HepG2 (cell line): ENCODE measurements around the gene NAB2. TPM values are rescaled to one million over a fixed set of nuclear protein-coding genes. Genes with fewer than 3 reads are reported as not detected.

Experiments
- BORCS8-MEF2B ChIP-seq: sonication (generic); formaldehyde crosslinking; IDR thresholded peaks from 2 replicates; pipeline ENCODE4 v1.8.0; 2022; ENCODE audit warnings: mild to moderate bottlenecking, missing genetic modification reagents
- CENPX ChIP-seq: sonication (generic); formaldehyde crosslinking; IDR thresholded peaks from 2 replicates; pipeline ENCODE4 v1.9.0; 2021; ENCODE audit warnings: mild to moderate bottlenecking, missing genetic modification reagents, moderate library complexity
- CREB1 ChIP-seq, 2 experiments: fragments of 450-650 bp in 1 of 2; IDR thresholded peaks; 2 replicates each; pipeline ENCODE4 v1.6.1; 2016 to 2017; ENCODE audit warnings: control low read depth in 1 of 2, mild to moderate bottlenecking in 1 of 2, missing compliant biosample characterization in 1 of 2, missing genetic modification characterization in 1 of 2
- FOSL2 ChIP-seq: sonication (generic); formaldehyde crosslinking; IDR thresholded peaks from 2 replicates; pipeline ENCODE4 v1.4.0; 2020; ENCODE audit warnings: missing genetic modification reagents
- FOXC1 ChIP-seq: sonication (generic); formaldehyde crosslinking; IDR thresholded peaks from 2 replicates; pipeline ENCODE4 v1.8.0; 2022; ENCODE audit warnings: mild to moderate bottlenecking, missing genetic modification reagents, borderline replicate concordance
- MAFF ChIP-seq: IDR thresholded peaks from 2 replicates; pipeline ENCODE4 v1.6.1; 2011; ENCODE audit warnings: low read depth, low read length, improper control_type of control experiment
- MTA1 ChIP-seq: sonication (generic); formaldehyde crosslinking; IDR thresholded peaks from 2 replicates; pipeline ENCODE4 v1.4.0; 2020; ENCODE audit warnings: missing genetic modification reagents, mild to moderate bottlenecking, borderline replicate concordance
- MXD4 ChIP-seq: IDR thresholded peaks from 2 replicates; pipeline ENCODE4 v1.6.1; 2016; ENCODE audit warnings: mild to moderate bottlenecking, missing biosample characterization, missing genetic modification reagents
- NFRKB ChIP-seq: fragments of 450-650 bp; IDR thresholded peaks from 2 replicates; pipeline ENCODE4 v1.6.1; 2017
- POLR2A ChIP-seq, 2 experiments: IDR thresholded peaks; 2 replicates each; pipeline ENCODE4 v1.6.1; 2011; ENCODE audit warnings: low read depth in 2 of 2, low read length in 2 of 2, mild to moderate bottlenecking in 1 of 2, moderate library complexity in 1 of 2; ENCODE audit not compliant: insufficient read depth in 1 of 2
- POLR2AphosphoS5 ChIP-seq: IDR thresholded peaks from 2 replicates; pipeline ENCODE4 v1.6.1; 2012; ENCODE audit warnings: low read depth, low read length
- RBM22 ChIP-seq: fragments of 200-400 bp; formaldehyde crosslinking; optimal IDR thresholded peaks from 2 replicates; pipeline ENCODE3; 2017; ENCODE audit warnings: mild to moderate bottlenecking, low read length, moderate library complexity
- SAP130 ChIP-seq: IDR thresholded peaks from 2 replicates; pipeline ENCODE4 v1.6.1; 2016; ENCODE audit warnings: low read depth
- SIX4 ChIP-seq: sonication (generic); formaldehyde crosslinking; IDR thresholded peaks from 2 replicates; pipeline ENCODE4 v1.4.0; 2020; ENCODE audit warnings: missing genetic modification reagents
- SRY ChIP-seq: sonication (generic); formaldehyde crosslinking; IDR thresholded peaks from 2 replicates; pipeline ENCODE4 v1.8.0; 2022; ENCODE audit warnings: mild to moderate bottlenecking, missing genetic modification reagents
- TEAD2 ChIP-seq: sonication (generic); formaldehyde crosslinking; IDR thresholded peaks from 2 replicates; pipeline ENCODE4 v1.9.0; 2021; ENCODE audit warnings: missing genetic modification reagents
- ZBTB20 ChIP-seq: sonication (generic); formaldehyde crosslinking; IDR thresholded peaks from 2 replicates; pipeline ENCODE4 v1.8.1; 2023; ENCODE audit warnings: missing genetic modification reagents, low read depth, mild to moderate bottlenecking, borderline replicate concordance
- ZNF143 ChIP-seq: sonication (generic); formaldehyde crosslinking; IDR thresholded peaks from 2 replicates; pipeline ENCODE4 v1.4.0; 2020; ENCODE audit warnings: missing genetic modification reagents
- ZNF343 ChIP-seq: sonication (generic); formaldehyde crosslinking; IDR thresholded peaks from 2 replicates; pipeline ENCODE4 v1.4.0; 2020; ENCODE audit warnings: mild to moderate bottlenecking, missing genetic modification reagents
- ZNF619 ChIP-seq: sonication (generic); formaldehyde crosslinking; IDR thresholded peaks from 2 replicates; pipeline ENCODE4 v1.4.0; 2020; ENCODE audit warnings: mild to moderate bottlenecking, missing genetic modification reagents
- ZNF749 ChIP-seq: sonication (generic); formaldehyde crosslinking; IDR thresholded peaks from 2 replicates; pipeline ENCODE4 v1.8.0; 2022; ENCODE audit warnings: mild to moderate bottlenecking, missing genetic modification reagents, moderate library complexity, borderline replicate concordance
- ZNF777 ChIP-seq: sonication (generic); formaldehyde crosslinking; IDR thresholded peaks from 2 replicates; pipeline ENCODE4 v1.4.0; 2020; ENCODE audit warnings: missing genetic modification reagents
- polyA plus RNA-seq, 8 experiments: library from polyadenylated mRNA; depleted of rRNA in 3 of 8; stranded (reverse) in 7 of 8; unstranded in 1 of 8; fragments of >200 nt; fragmentation: Illumina TruSeq in 4 of 8; extraction: Trizol in 4 of 8; gene quantifications; 2 replicates each; pipeline versions ENCODE4 v1.2.1 to v1.2.3, GENCODE V29; 2011 to 2016; ENCODE audit warnings: low read depth in 4 of 8, missing spikeins in 1 of 8, mixed read lengths in 1 of 8; ENCODE audit not compliant: insufficient read depth in 1 of 8
- total RNA-seq, 5 experiments: library from RNA; depleted of rRNA; stranded (reverse); fragments of >200 nt; fragmentation: Illumina TruSeq; extraction: Trizol; gene quantifications; 2 replicates each; pipeline ENCODE4 v1.2.3, GENCODE V29; 2016; ENCODE audit warnings: low read depth in 1 of 5
- TF ChIP-seq, protein P1 (sequence below): sonication (generic); formaldehyde crosslinking; IDR thresholded peaks from 2 replicates; pipeline ENCODE4 v1.5.0; 2020; ENCODE audit warnings: missing genetic modification reagents, mild to moderate bottlenecking, borderline replicate concordance
- TF ChIP-seq, protein P2 (sequence below): sonication (generic); formaldehyde crosslinking; IDR thresholded peaks from 2 replicates; pipeline ENCODE4 v1.4.0; 2020; ENCODE audit warnings: mild to moderate bottlenecking, missing genetic modification reagents
- TF ChIP-seq, protein P3 (sequence below): sonication (generic); formaldehyde crosslinking; IDR thresholded peaks from 2 replicates; pipeline ENCODE4 v1.5.0; 2020; ENCODE audit warnings: mild to moderate bottlenecking, missing genetic modification reagents, borderline replicate concordance

NAB2 gene
- total and polyA plus RNA-seq, 2 of the 13 experiments (the other 11 are each of a cell fraction or from before 2014, with no cell fraction given) = 11.7 to 12.9 TPM

DNA sequence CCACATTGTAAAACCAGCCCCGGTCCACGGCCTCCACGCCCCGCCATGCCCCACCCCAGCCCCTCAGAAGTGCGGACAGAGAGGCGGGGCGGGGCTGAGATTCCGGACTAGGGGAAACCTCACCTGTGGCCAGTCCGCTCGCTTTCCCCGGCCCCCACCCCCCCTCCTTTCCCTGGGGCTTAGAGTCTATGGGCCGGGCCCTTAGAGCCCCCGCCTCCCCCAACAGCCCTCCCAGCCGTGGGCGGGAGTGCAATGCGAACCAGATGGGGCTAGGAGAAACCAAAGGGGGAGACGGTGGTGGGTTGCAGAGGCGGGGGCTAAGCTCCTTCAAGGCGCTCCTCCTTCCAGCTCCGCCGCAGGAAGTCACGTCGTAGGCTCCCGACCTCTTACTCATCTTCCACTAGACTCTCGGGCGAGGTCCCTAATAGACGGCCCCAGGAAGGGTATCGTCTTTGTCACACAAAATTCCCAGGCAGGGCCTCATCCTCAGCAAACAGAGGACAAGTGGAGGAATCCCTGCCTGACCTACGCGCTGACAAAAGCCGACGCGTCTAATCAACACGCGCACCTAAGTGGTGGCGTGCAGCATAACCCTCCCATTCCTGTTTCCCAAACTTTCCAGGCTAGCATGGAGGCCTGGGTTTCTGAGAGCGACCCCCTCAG lies 1.1 kb upstream of the NAB2 start (continued):
- TF ChIP-seq FOXC1 (CRISPR knock-in tag) (0 out of 2 replicates have a peak, but pooled peaks have one; percentile 1), POLR2A (IDR thresholded peaks at IDR 0.05; ENCODE audit: insufficient read depth in 1 of 2, low read depth in 2 of 2, low read length in 2 of 2) (peak in 1 of 2 experiments; percentile 65; a peak in 1 of 4 replicates), MTA1 (0 out of 2 replicates have a peak, but pooled peaks have one; percentile 74), MXD4 (CRISPR knock-in tag) (peak; percentile 0; the same call in 1 of the 2 replicates), MAFF (no peak), TEAD2 (no peak), ZNF343 (CRISPR knock-in tag) (0 out of 2 replicates have a peak, but pooled peaks have one; percentile 45), SRY (CRISPR knock-in tag) (no peak), NFRKB (no peak), SAP130 (CRISPR knock-in tag) (peak; percentile 55), ZNF143 (CRISPR knock-in tag) (no peak), ZNF749 (CRISPR knock-in tag) (no peak), SIX4 (CRISPR knock-in tag) (no peak), ZNF619 (CRISPR knock-in tag) (no peak), POLR2AphosphoS5 (no peak; the same call in 1 of the 2 replicates), FOSL2 (CRISPR knock-in tag) (0 out of 2 replicates have a peak, but pooled peaks have one; percentile 11), CREB1 (IDR thresholded peaks at IDR 0.05) (no peak), CREB1 (CRISPR knock-in tag; IDR thresholded peaks at IDR 0.05) (peak; percentile 50; the same call in 1 of the 2 replicates), ZNF777 (peak; percentile 60), BORCS8-MEF2B (CRISPR knock-in tag) (no peak), RBM22 (no peak), ZBTB20 (CRISPR knock-in tag) (no peak), CENPX (CRISPR knock-in tag) (no peak)
- TF ChIP-seq, protein P1, sequence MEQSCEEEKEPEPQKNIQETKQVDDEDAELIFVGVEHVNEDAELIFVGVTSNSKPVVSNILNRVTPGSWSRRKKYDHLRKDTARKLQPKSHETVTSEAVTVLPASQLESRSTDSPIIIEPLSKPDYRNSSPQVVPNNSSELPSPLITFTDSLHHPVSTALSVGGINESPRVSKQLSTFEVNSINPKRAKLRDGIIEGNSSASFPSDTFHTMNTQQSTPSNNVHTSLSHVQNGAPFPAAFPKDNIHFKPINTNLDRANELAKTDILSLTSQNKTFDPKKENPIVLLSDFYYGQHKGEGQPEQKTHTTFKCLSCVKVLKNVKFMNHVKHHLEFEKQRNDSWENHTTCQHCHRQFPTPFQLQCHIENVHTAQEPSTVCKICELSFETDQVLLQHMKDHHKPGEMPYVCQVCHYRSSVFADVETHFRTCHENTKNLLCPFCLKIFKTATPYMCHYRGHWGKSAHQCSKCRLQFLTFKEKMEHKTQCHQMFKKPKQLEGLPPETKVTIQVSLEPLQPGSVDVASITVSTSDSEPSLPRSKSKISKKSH (CRISPR knock-in tag) = 0 out of 2 replicates have a peak, but pooled peaks have one; percentile 6
- TF ChIP-seq, protein P2, sequence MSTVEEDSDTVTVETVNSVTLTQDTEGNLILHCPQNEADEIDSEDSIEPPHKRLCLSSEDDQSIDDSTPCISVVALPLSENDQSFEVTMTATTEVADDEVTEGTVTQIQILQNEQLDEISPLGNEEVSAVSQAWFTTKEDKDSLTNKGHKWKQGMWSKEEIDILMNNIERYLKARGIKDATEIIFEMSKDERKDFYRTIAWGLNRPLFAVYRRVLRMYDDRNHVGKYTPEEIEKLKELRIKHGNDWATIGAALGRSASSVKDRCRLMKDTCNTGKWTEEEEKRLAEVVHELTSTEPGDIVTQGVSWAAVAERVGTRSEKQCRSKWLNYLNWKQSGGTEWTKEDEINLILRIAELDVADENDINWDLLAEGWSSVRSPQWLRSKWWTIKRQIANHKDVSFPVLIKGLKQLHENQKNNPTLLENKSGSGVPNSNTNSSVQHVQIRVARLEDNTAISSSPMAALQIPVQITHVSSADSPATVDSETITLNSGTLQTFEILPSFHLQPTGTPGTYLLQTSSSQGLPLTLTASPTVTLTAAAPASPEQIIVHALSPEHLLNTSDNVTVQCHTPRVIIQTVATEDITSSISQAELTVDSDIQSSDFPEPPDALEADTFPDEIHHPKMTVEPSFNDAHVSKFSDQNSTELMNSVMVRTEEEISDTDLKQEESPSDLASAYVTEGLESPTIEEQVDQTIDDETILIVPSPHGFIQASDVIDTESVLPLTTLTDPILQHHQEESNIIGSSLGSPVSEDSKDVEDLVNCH (CRISPR knock-in tag) = no peak
- TF ChIP-seq, protein P3, sequence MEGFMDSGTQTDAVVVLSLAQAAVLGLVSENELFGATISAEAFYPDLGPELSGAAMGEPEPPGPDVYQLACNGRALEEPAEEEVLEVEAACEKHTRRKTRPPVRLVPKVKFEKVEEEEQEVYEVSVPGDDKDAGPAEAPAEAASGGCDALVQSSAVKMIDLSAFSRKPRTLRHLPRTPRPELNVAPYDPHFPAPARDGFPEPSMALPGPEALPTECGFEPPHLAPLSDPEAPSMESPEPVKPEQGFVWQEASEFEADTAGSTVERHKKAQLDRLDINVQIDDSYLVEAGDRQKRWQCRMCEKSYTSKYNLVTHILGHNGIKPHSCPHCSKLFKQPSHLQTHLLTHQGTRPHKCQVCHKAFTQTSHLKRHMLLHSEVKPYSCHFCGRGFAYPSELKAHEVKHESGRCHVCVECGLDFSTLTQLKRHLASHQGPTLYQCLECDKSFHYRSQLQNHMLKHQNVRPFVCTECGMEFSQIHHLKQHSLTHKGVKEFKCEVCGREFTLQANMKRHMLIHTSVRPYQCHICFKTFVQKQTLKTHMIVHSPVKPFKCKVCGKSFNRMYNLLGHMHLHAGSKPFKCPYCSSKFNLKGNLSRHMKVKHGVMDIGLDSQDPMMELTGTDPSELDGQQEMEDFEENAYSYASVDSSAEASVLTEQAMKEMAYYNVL = 0 out of 2 replicates have a peak, but pooled peaks have one; percentile 14
